ENCODE results near the gene RAD52. TPM values are rescaled to one million over a fixed set of nuclear protein-coding genes. Genes with fewer than 3 reads are reported as not detected.
A peak's percentile ranks its signal among the peaks of the same experiment; 100 is the strongest.

The RAD52 gene
- polyA plus RNA-seq, 2 of the 4 experiments (the other 2 are of a cell fraction): 12.9 to 29.6 TPM

- TF ChIP-seq HMGXB4 (CRISPR knock-in tag; IDR thresholded peaks at IDR 0.05; ENCODE audit: borderline replicate concordance): no peak
Measured at GRCh38 chr12:913919-914698, 35.4 kb downstream of the RAD52 start (continued).

GRCh38 chr12:912466-913235 is 36.8 kb downstream of the RAD52 start:
- 85% methylated on average over 7 of the region's 7 CpGs for WGBS (ENCODE audit: missing lambda C conversion rate)

GRCh38 chr12:911191-911826 is 38.2 kb downstream of the RAD52 start:
- POLR2A ChIA-PET: no interaction called here
- 94% methylated on average over 10 of the region's 10 CpGs for WGBS (ENCODE audit: missing lambda C conversion rate)
- no peak for TF ChIP-seq FOSB (CRISPR knock-in tag; IDR thresholded peaks at IDR 0.05)
- no peak for TF ChIP-seq E2F6 (IDR thresholded peaks at IDR 0.05; ENCODE audit: borderline replicate concordance, low read depth)
- no peak for TF ChIP-seq EHMT2 (IDR thresholded peaks at IDR 0.05; ENCODE audit: low read depth)
- TF ChIP-seq ELK1 (IDR thresholded peaks at IDR 0.05; ENCODE audit: low read depth, low read length): no peak
- TF ChIP-seq NR3C1 (IDR thresholded peaks at IDR 0.05): no peak
- no peak for TF ChIP-seq PHF8 (IDR thresholded peaks at IDR 0.05; ENCODE audit: borderline replicate concordance, low read depth)
- no peak for TF ChIP-seq CHD4 (IDR thresholded peaks at IDR 0.05; ENCODE audit: borderline replicate concordance)
- TF ChIP-seq JUNB (IDR thresholded peaks at IDR 0.05): no peak
- TF ChIP-seq SMC3 (IDR thresholded peaks at IDR 0.05): no peak
- no peak for TF ChIP-seq EHF (CRISPR knock-in tag; IDR thresholded peaks at IDR 0.05)
- TF ChIP-seq POLR2AphosphoS2 (conservative IDR thresholded peaks at IDR 0.05; ENCODE audit: low read length): no peak
- TF ChIP-seq RAD21 (conservative IDR thresholded peaks at IDR 0.05 in 1 of 2, IDR thresholded peaks at IDR 0.05 in 1 of 2): no peak
- TF ChIP-seq CBX2 (IDR thresholded peaks at IDR 0.05; ENCODE audit: borderline replicate concordance, low read depth): no peak
- no peak for TF ChIP-seq HOXA7 (CRISPR knock-in tag; IDR thresholded peaks at IDR 0.05)
- no peak for TF ChIP-seq CBX8 (IDR thresholded peaks at IDR 0.05)
- no peak for TF ChIP-seq MAFK (IDR thresholded peaks at IDR 0.05; ENCODE audit: partially characterized antibody)
- TF ChIP-seq CEBPB (IDR thresholded peaks at IDR 0.05): no peak
- DNase-seq (ENCODE audit: low read depth in 1 of 2, low spot score in 1 of 2) (no peak), ATAC-seq (no peak), FAIRE-seq (no peak)
- Histone ChIP-seq H3K27ac (no peak overlapping the region), H3K4me1 (no peaks in the 10 kb centered on the region), H3K4me2 (no peak overlapping the region), H3K4me3 (no peak overlapping the region), H3K9me3 (no peaks in the 10 kb centered on the region)
- CTCF ChIA-PET: no interaction called here

More at GRCh38 chr12:912466-913235, 36.8 kb downstream of the RAD52 start:
- DNase-seq (ENCODE audit: low read depth in 1 of 2, low spot score in 1 of 2) (no peak), ATAC-seq (no peak), FAIRE-seq (no peak)
- H3K27ac ChIP-seq: no peak overlapping the region
- TF ChIP-seq POLR2AphosphoS2 (conservative IDR thresholded peaks at IDR 0.05; ENCODE audit: low read length) (0 out of 2 replicates have a peak, but pooled peaks have one; percentile 19), MAFK (IDR thresholded peaks at IDR 0.05; ENCODE audit: partially characterized antibody) (no peak)
- H3K4me3 ChIP-seq: no peak overlapping the region
- CTCF ChIA-PET: interaction anchor here (0.6 to 1.2 kb wide), 2 partner anchors 13 to 742 kb away, joined by 3 read pairs; no protein-coding TSS in a partner anchor
- POLR2A ChIA-PET: no interaction called here
- no peaks in the 10 kb centered on the region for H3K4me1 ChIP-seq
- H3K4me2 ChIP-seq: no peak overlapping the region
- no peaks in the 10 kb centered on the region for H3K9me3 ChIP-seq
